AG04449 (cell line): Measurements from ENCODE around the gene ACVRL1.

ENCODE experiments used
- CTCF ChIA-PET: fragments of 350-600 bp; formaldehyde crosslinking; extraction: SDS; loops from one replicate; lab custom pipeline; 2021; ENCODE audit warnings: antibody characterized with exemption; lab: Yijun Ruan, JAX
- POLR2A ChIA-PET: fragments of 400-600, 350-600 bp; formaldehyde crosslinking; extraction: SDS; loops from one replicate; lab custom pipeline; 2020; ENCODE audit warnings: antibody characterized with exemption, inconsistent platforms; lab: Yijun Ruan, JAX
- DNase-seq: peaks from one replicate; pipeline ENCODE4 v3.0.0-alpha.2; 2010; ENCODE audit warnings: low read depth, low spot score
- H3K4me3 ChIP-seq: 2 replicates; pipeline ENCODE4 v1.5.1; 2011; ENCODE audit warnings: low read depth, mild to moderate bottlenecking, control low read depth, low read length
- CTCF ChIP-seq: IDR thresholded peaks from one replicate; pipeline ENCODE4 v1.5.1; 2011; ENCODE audit warnings: mild to moderate bottlenecking, moderate library complexity, low read length, control low read depth, inconsistent platforms; ENCODE audit not compliant: insufficient read depth; ENCODE audit errors: missing control alignments

Gene ACVRL1

GRCh38 chr12:51906430-51907082 is 748 bp upstream of the ACVRL1 start:
- POLR2A ChIA-PET, result no interaction called here
- no peak for TF ChIP-seq CTCF
- no peak for DNase-seq
- peak overlapping the region; percentile 54 for H3K4me3 ChIP-seq
- CTCF ChIA-PET, result interaction anchor here (1.4 to 32.5 kb wide), 3 partner anchors 7 to 79 kb away, joined by 5 to 621 read pairs (median 621); partner anchors contain the start of genes ACVRL1 and ANKRD33

- ChIA-PET CTCF (interaction anchor here (0.6 to 32.5 kb wide), 8 partner anchors 8 to 123 kb away, joined by 3 to 621 read pairs (median 6); partner anchors contain the start of genes ACVRL1 and ANKRD33), POLR2A (interaction anchor here (0.7 to 1.1 kb wide), 2 partner anchors 13 to 28 kb away, joined by 3 read pairs; no protein-coding TSS in a partner anchor)
- DNase-seq, result no peak
- H3K4me3 ChIP-seq, result peak overlapping the region; percentile 54
- TF ChIP-seq CTCF, result no peak
These were observed 637 bp downstream of the ACVRL1 start for GRCh38 chr12:51907856-51908425.

GRCh38 chr12:51908876-51909592 is 1.7 kb downstream of the ACVRL1 start:
- ChIA-PET CTCF (interaction anchor here (1.6 to 32.5 kb wide), 4 partner anchors 7 to 94 kb away, joined by 4 to 621 read pairs (median 314); partner anchors contain the start of genes ACVRL1 and ANKRD33), POLR2A (no interaction called here)
- no peak overlapping the region for H3K4me3 ChIP-seq
- DNase-seq, result no peak
- TF ChIP-seq CTCF, result no peak

GRCh38 chr12:51910168-51910567 is 2.9 kb downstream of the ACVRL1 start:
- no peak overlapping the region for H3K4me3 ChIP-seq
- POLR2A ChIA-PET, result no interaction called here
- CTCF ChIA-PET, result interaction anchor here (26.8 to 32.5 kb wide), 2 partner anchors 6 to 11 kb away, joined by 621 read pairs; partner anchors contain the start of genes ACVRL1 and ANKRD33
- no peak for TF ChIP-seq CTCF
- DNase-seq, result no peak

GRCh38 chr12:51910691-51911090 is 3.4 kb downstream of the ACVRL1 start:
- CTCF ChIA-PET, result interaction anchor here (2.0 to 32.5 kb wide), 4 partner anchors 5 to 113 kb away, joined by 4 to 621 read pairs (median 314); partner anchors contain the start of genes ACVRL1 and ANKRD33
- POLR2A ChIA-PET, result no interaction called here
- TF ChIP-seq CTCF, result no peak
- DNase-seq, result no peak
- no peak overlapping the region for H3K4me3 ChIP-seq
